ENCODE measurements around the gene LRRTM2. TPM values are rescaled to one million over a fixed set of nuclear protein-coding genes. Genes with fewer than 3 reads are reported as not detected.
A peak's percentile ranks its signal among the peaks of the same experiment; 100 is the strongest.
"Not testable (repeated sequence)": the region's sequence is repeated elsewhere in the genome, so short reads cannot be mapped to it uniquely, and the experiment has no call there.

LRRTM2 gene
- total RNA-seq (under 1 TPM in 2 of 4 donors, not detected in 2; 0.17 to 0.31 TPM), polyA plus RNA-seq (0.07 TPM)
- long read RNA-seq, donor 1 = 0 reads
- long read RNA-seq, donor 2 = 0 reads
- long read RNA-seq, donor 3 = 0 reads
- long read RNA-seq, donor 4 = 0 reads

GRCh38 chr5:138874771-138875551 is at the start of gene LRRTM2:
LRRTM2 (minus strand) TSS chr5:138875335; CDS start chr5:138874911, 424 bp downstream.
- no peak within 1 kb of the TSS for H3K27ac ChIP-seq (ENCODE audit: low read length)
- intact Hi-C loops (cut with DNase I) = no loop called here
- H3K9me3 ChIP-seq (ENCODE audit: control insufficient read depth, low read length) = no peaks in the 10 kb centered on the region
- H3K4me3 ChIP-seq (ENCODE audit: low read length) = peak within 1 kb of the TSS; percentile 21
- WGBS = 60% methylated on average over 18 of the region's 18 CpGs
- H3K27me3 ChIP-seq (ENCODE audit: control insufficient read depth, insufficient read depth) = no peaks in the 10 kb centered on the region
- peaks cover 11% of the 10 kb centered on the region for H3K4me1 ChIP-seq (ENCODE audit: control insufficient read depth, insufficient read depth, low read length)
- DNase-seq (no peak), ATAC-seq (no peak)

GRCh38 chr5:138922494-138922893 is 47.4 kb upstream of the LRRTM2 start:
- intact Hi-C loops (cut with DNase I) = no loop called here
- DNase-seq = no peak
- Histone ChIP-seq H3K9me3 (ENCODE audit: control insufficient read depth, low read length) (no peaks in the 10 kb centered on the region), H3K27me3 (ENCODE audit: control insufficient read depth, insufficient read depth) (no peaks in the 10 kb centered on the region), H3K27ac (ENCODE audit: low read length) (no peak overlapping the region), H3K4me1 (ENCODE audit: control insufficient read depth, insufficient read depth, low read length) (peaks cover 3% of the 10 kb centered on the region), H3K4me3 (ENCODE audit: low read length) (no peak overlapping the region)
- 97% methylated on average over 2 of the region's 2 CpGs for WGBS
- ATAC-seq = no peak

- H3K27me3 ChIP-seq (ENCODE audit: control insufficient read depth, insufficient read depth); intact Hi-C loops (cut with DNase I); H3K9me3 ChIP-seq (ENCODE audit: control insufficient read depth, low read length); H3K4me1 ChIP-seq (ENCODE audit: control insufficient read depth, insufficient read depth, low read length); H3K27ac ChIP-seq (ENCODE audit: low read length); DNase-seq; H3K4me3 ChIP-seq (ENCODE audit: low read length); ATAC-seq: not testable (repeated sequence)
- 84% methylated on average over 2 of the region's 2 CpGs for WGBS
Measured at GRCh38 chr5:138921362-138921761, 46.2 kb upstream of the LRRTM2 start.

- ATAC-seq (no peak), DNase-seq (no peak)
- no peak overlapping the region for H3K27ac ChIP-seq (ENCODE audit: low read length)
- intact Hi-C loops (cut with DNase I) = no loop called here
- H3K9me3 ChIP-seq (ENCODE audit: control insufficient read depth, low read length) = no peaks in the 10 kb centered on the region
- H3K4me1 ChIP-seq (ENCODE audit: control insufficient read depth, insufficient read depth, low read length) = peaks cover 3% of the 10 kb centered on the region
- H3K27me3 ChIP-seq (ENCODE audit: control insufficient read depth, insufficient read depth) = no peaks in the 10 kb centered on the region
- no peak overlapping the region for H3K4me3 ChIP-seq (ENCODE audit: low read length)
- WGBS = 95% methylated on average over 8 of the region's 8 CpGs
Measured at GRCh38 chr5:138920181-138920580, 45.0 kb upstream of the LRRTM2 start.

- DNase-seq = no peak
- Histone ChIP-seq H3K27me3 (ENCODE audit: control insufficient read depth, insufficient read depth) (no peaks in the 10 kb centered on the region), H3K9me3 (ENCODE audit: control insufficient read depth, low read length) (no peaks in the 10 kb centered on the region), H3K27ac (ENCODE audit: low read length) (no peak overlapping the region), H3K4me1 (ENCODE audit: control insufficient read depth, insufficient read depth, low read length) (peaks cover 3% of the 10 kb centered on the region), H3K4me3 (ENCODE audit: low read length) (no peak overlapping the region)
- intact Hi-C loops (cut with DNase I) = no loop called here
- WGBS = 59% methylated on average over 4 of the region's 4 CpGs
- ATAC-seq = no peak
Measured at GRCh38 chr5:138918686-138919085, 43.6 kb upstream of the LRRTM2 start.

- H3K4me3 ChIP-seq (ENCODE audit: low read length) = no peak overlapping the region
- ATAC-seq (peak; percentile 54 to 79), DNase-seq (no peak)
- H3K4me1 ChIP-seq (ENCODE audit: control insufficient read depth, insufficient read depth, low read length) = peaks cover 3% of the 10 kb centered on the region
- no peaks in the 10 kb centered on the region for H3K27me3 ChIP-seq (ENCODE audit: control insufficient read depth, insufficient read depth)
- no peaks in the 10 kb centered on the region for H3K9me3 ChIP-seq (ENCODE audit: control insufficient read depth, low read length)
- intact Hi-C loops (cut with DNase I) = no loop called here
- peak overlapping the region; percentile 50 for H3K27ac ChIP-seq (ENCODE audit: low read length)
- WGBS = 74% methylated on average over 3 of the region's 3 CpGs
Measured at GRCh38 chr5:138914338-138914737, 39.2 kb upstream of the LRRTM2 start.

GRCh38 chr5:138913773-138914172 is 38.6 kb upstream of the LRRTM2 start:
- peak; percentile 31 to 48 for ATAC-seq
- Histone ChIP-seq H3K27ac (ENCODE audit: low read length) (no peak overlapping the region), H3K9me3 (ENCODE audit: control insufficient read depth, low read length) (no peaks in the 10 kb centered on the region), H3K4me3 (ENCODE audit: low read length) (no peak overlapping the region), H3K4me1 (ENCODE audit: control insufficient read depth, insufficient read depth, low read length) (peaks cover 2% of the 10 kb centered on the region), H3K27me3 (ENCODE audit: control insufficient read depth, insufficient read depth) (no peaks in the 10 kb centered on the region)
- WGBS = 78% methylated on average over 3 of the region's 3 CpGs
- intact Hi-C loops (cut with DNase I) = no loop called here
- DNase-seq = no peak

- H3K9me3 ChIP-seq (ENCODE audit: control insufficient read depth, low read length) = no peaks in the 10 kb centered on the region
- H3K4me1 ChIP-seq (ENCODE audit: control insufficient read depth, insufficient read depth, low read length) = no peaks in the 10 kb centered on the region
- H3K27ac ChIP-seq (ENCODE audit: low read length) = no peak overlapping the region
- DNase-seq (no peak), ATAC-seq (peak in 1 of 2 donors; percentile 16)
- H3K27me3 ChIP-seq (ENCODE audit: control insufficient read depth, insufficient read depth) = no peaks in the 10 kb centered on the region
- intact Hi-C loops (cut with DNase I) = no loop called here
- WGBS = 57% methylated on average over 4 of the region's 4 CpGs
- no peak overlapping the region for H3K4me3 ChIP-seq (ENCODE audit: low read length)
Measured at GRCh38 chr5:138912093-138912492, 37.0 kb upstream of the LRRTM2 start.

GRCh38 chr5:138911441-138911840 is 36.3 kb upstream of the LRRTM2 start:
- Histone ChIP-seq H3K27me3 (ENCODE audit: control insufficient read depth, insufficient read depth) (no peaks in the 10 kb centered on the region), H3K9me3 (ENCODE audit: control insufficient read depth, low read length) (no peaks in the 10 kb centered on the region), H3K4me1 (ENCODE audit: control insufficient read depth, insufficient read depth, low read length) (no peaks in the 10 kb centered on the region), H3K27ac (ENCODE audit: low read length) (no peak overlapping the region), H3K4me3 (ENCODE audit: low read length) (no peak overlapping the region)
- DNase-seq = no peak
- intact Hi-C loops (cut with DNase I) = no loop called here
- ATAC-seq = no peak

- DNase-seq = no peak
- Histone ChIP-seq H3K27ac (ENCODE audit: low read length) (no peak overlapping the region), H3K4me3 (ENCODE audit: low read length) (no peak overlapping the region), H3K27me3 (ENCODE audit: control insufficient read depth, insufficient read depth) (no peaks in the 10 kb centered on the region), H3K9me3 (ENCODE audit: control insufficient read depth, low read length) (no peaks in the 10 kb centered on the region), H3K4me1 (ENCODE audit: control insufficient read depth, insufficient read depth, low read length) (no peaks in the 10 kb centered on the region)
- 88% methylated on average over 7 of the region's 7 CpGs for WGBS
- no peak for ATAC-seq
- intact Hi-C loops (cut with DNase I) = no loop called here
Measured at GRCh38 chr5:138910546-138911185, 35.5 kb upstream of the LRRTM2 start.

- Histone ChIP-seq H3K4me3 (ENCODE audit: low read length) (no peak overlapping the region), H3K9me3 (ENCODE audit: control insufficient read depth, low read length) (no peaks in the 10 kb centered on the region), H3K4me1 (ENCODE audit: control insufficient read depth, insufficient read depth, low read length) (no peaks in the 10 kb centered on the region), H3K27me3 (ENCODE audit: control insufficient read depth, insufficient read depth) (no peaks in the 10 kb centered on the region), H3K27ac (ENCODE audit: low read length) (no peak overlapping the region)
- intact Hi-C loops (cut with DNase I) = no loop called here
- WGBS = 94% methylated on average over 2 of the region's 2 CpGs
- ATAC-seq (no peak), DNase-seq (no peak)
Measured at GRCh38 chr5:138909734-138910133, 34.6 kb upstream of the LRRTM2 start.

Measured in right cardiac atrium (tissue), 5 donors.